B cell (primary cell): Measurements from ENCODE around the gene DUSP23.

Experiments
- EZH2 ChIP-seq: IDR thresholded peaks from 2 replicates; pipeline ENCODE4 v1.6.1; 2012; ENCODE audit warnings: borderline replicate concordance, low read depth, mild to moderate bottlenecking, moderate library complexity, low read length; ENCODE audit not compliant: insufficient read depth, poor library complexity, severe bottlenecking
- TF ChIP-seq, protein P1 (sequence below): fragments of 200-600 bp; IDR thresholded peaks from one replicate; pipeline ENCODE4 v1.8.0; 2022; ENCODE audit warnings: antibody characterized with exemption, mild to moderate bottlenecking

GRCh38 chr1:159823406-159823805 lies 42.6 kb downstream of the DUSP23 start:
- TF ChIP-seq, protein P1, sequence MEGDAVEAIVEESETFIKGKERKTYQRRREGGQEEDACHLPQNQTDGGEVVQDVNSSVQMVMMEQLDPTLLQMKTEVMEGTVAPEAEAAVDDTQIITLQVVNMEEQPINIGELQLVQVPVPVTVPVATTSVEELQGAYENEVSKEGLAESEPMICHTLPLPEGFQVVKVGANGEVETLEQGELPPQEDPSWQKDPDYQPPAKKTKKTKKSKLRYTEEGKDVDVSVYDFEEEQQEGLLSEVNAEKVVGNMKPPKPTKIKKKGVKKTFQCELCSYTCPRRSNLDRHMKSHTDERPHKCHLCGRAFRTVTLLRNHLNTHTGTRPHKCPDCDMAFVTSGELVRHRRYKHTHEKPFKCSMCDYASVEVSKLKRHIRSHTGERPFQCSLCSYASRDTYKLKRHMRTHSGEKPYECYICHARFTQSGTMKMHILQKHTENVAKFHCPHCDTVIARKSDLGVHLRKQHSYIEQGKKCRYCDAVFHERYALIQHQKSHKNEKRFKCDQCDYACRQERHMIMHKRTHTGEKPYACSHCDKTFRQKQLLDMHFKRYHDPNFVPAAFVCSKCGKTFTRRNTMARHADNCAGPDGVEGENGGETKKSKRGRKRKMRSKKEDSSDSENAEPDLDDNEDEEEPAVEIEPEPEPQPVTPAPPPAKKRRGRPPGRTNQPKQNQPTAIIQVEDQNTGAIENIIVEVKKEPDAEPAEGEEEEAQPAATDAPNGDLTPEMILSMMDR, result no peak
- no peak for TF ChIP-seq EZH2
